Amniotic stem cell (primary cell): ENCODE measurements around the gene DENND4B.

Experiments
- DNase-seq: peaks from one replicate; lab custom pipeline; 2025; lab: John Stamatoyannopoulos, UW

DENND4B gene

DNA sequence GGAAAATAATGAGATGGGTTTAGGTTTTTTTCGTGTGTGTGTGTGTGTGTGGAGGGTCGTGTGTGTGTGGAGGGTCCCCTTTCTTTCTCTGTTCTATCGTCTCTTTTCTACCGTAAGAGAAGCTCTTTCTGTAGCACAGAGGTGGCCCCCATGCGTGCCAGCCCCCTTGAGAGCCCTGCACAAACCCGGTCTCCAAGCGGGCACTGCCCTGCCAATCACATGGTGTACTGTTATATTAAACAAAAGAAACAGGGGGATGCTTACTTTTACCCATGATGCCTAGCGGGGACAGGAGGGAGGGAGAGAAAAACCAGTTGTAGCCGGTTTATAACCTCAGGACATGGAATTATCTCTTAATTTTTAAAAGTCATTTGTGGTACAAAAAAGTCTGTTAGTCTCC, 64.8 kb downstream of the DENND4B start:
- no peak for DNase-seq

DNA sequence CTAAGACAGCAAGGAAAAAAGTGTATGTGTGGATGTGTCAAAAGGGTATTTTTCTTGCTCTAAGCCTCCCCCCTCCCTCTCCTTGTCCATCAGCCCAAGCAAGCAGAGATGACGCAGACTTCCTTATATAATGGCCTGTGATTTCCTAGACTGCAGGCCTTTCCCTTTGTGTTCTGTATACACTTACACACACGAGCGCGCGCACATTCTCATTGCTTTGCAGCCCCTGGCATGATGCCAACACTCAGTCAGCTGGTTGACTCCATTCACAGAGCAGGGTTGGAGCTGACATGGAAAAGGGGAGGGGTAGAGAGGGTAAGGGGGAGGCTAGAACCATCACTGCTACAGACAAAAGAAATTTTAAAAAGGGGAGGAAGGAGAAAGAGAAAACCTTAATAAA, 65.6 kb downstream of the DENND4B start:
- DNase-seq = peak; percentile 84

DNA sequence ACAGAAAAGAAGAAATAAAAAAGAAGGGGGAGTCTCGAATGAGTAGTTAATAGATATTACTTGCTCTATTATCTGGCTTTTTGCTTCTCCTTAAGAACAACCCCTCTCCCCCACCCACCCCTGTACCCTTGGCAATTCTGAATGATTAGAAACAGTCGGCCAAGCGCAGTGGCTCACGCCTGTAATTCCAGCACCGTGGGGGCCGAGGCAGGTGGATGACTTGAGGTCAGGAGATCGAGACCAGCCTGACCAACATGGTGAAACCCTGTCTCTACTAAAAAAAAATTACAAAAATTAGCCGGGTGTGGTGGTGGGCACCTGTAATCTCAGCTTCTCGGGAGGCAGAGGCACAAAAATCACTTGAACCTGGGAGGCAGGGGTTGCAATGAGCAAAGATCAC, 66.5 kb downstream of the DENND4B start:
- DNase-seq = no peak
